Neutrophil (primary cell): ENCODE data around the gene PGLYRP2.

ENCODE experiments used
- H3K27ac ChIP-seq: fragments of 200-600 bp; sonication (generic); 2 replicates; pipeline ENCODE4 v1.5.1; 2016; ENCODE audit warnings: mild to moderate bottlenecking, moderate library complexity
- H3K27me3 ChIP-seq: fragments of 200-600 bp; sonication (generic); 2 replicates; pipeline ENCODE4 v1.6.0; 2016; ENCODE audit warnings: mild to moderate bottlenecking
- H3K36me3 ChIP-seq: fragments of 200-600 bp; sonication (generic); 2 replicates; pipeline ENCODE4 v1.5.1; 2017
- H3K4me1 ChIP-seq, 2 experiments: fragments of 200-600 bp in 1 of 2; sonication (generic) in 1 of 2; 1 replicate in 1 of 2; 2 replicates in 1 of 2; pipeline versions ENCODE4 v1.5.1 to v1.6.1; 2013 to 2016; ENCODE audit warnings: low read depth in 1 of 2, low read length in 1 of 2, mild to moderate bottlenecking in 1 of 2, moderate library complexity in 1 of 2; ENCODE audit not compliant: control insufficient read depth in 1 of 2, insufficient read depth in 1 of 2
- H3K4me3 ChIP-seq, 2 experiments: fragments of 200-600 bp in 1 of 2; sonication (generic) in 1 of 2; 1 replicate in 1 of 2; 2 replicates in 1 of 2; pipeline ENCODE4 v1.5.1; 2013 to 2016; ENCODE audit warnings: low read depth in 1 of 2, low read length in 1 of 2, mild to moderate bottlenecking in 1 of 2, moderate library complexity in 1 of 2
- H3K9me3 ChIP-seq: fragments of 200-600 bp; sonication (generic); 2 replicates; pipeline ENCODE4 v1.5.1; 2016
- TF ChIP-seq, protein P1 (sequence below): fragments of 200-600 bp; sonication (generic); IDR thresholded peaks from 2 replicates; pipeline ENCODE4 v1.5.1; 2016; ENCODE audit warnings: antibody characterized with exemption

Gene PGLYRP2

GRCh38 chr19:15479391-15480345 lies at the start of gene PGLYRP2:
PGLYRP2 (minus strand) TSS chr19:15479501; CDS start chr19:15479371, 130 bp downstream.
- TF ChIP-seq, protein P1, sequence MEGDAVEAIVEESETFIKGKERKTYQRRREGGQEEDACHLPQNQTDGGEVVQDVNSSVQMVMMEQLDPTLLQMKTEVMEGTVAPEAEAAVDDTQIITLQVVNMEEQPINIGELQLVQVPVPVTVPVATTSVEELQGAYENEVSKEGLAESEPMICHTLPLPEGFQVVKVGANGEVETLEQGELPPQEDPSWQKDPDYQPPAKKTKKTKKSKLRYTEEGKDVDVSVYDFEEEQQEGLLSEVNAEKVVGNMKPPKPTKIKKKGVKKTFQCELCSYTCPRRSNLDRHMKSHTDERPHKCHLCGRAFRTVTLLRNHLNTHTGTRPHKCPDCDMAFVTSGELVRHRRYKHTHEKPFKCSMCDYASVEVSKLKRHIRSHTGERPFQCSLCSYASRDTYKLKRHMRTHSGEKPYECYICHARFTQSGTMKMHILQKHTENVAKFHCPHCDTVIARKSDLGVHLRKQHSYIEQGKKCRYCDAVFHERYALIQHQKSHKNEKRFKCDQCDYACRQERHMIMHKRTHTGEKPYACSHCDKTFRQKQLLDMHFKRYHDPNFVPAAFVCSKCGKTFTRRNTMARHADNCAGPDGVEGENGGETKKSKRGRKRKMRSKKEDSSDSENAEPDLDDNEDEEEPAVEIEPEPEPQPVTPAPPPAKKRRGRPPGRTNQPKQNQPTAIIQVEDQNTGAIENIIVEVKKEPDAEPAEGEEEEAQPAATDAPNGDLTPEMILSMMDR, result no peak
- no peaks in the 10 kb centered on the region for H3K36me3 ChIP-seq
- H3K9me3 ChIP-seq, result no peaks in the 10 kb centered on the region
- H3K27ac ChIP-seq, result no peak within 1 kb of the TSS
- H3K4me1 ChIP-seq, result no peaks in the 10 kb centered on the region
- no peak within 1 kb of the TSS for H3K4me3 ChIP-seq
- H3K27me3 ChIP-seq, result no peaks in the 10 kb centered on the region

GRCh38 chr19:15527705-15528104 lies 48.4 kb upstream of the PGLYRP2 start:
- Histone ChIP-seq H3K4me1 (peaks cover 8 to 12% of the 10 kb centered on the region in 2 experiments), H3K4me3 (no peak overlapping the region), H3K27ac (no peak overlapping the region), H3K9me3 (peaks cover 8% of the 10 kb centered on the region), H3K27me3 (peaks cover 26% of the 10 kb centered on the region), H3K36me3 (no peaks in the 10 kb centered on the region)
- TF ChIP-seq, protein P1, result no peak

GRCh38 chr19:15526408-15526807 lies 47.1 kb upstream of the PGLYRP2 start:
- peaks cover 26% of the 10 kb centered on the region for H3K27me3 ChIP-seq
- TF ChIP-seq, protein P1, result no peak
- H3K4me3 ChIP-seq, result no peak overlapping the region
- H3K4me1 ChIP-seq, result no peaks in the 10 kb centered on the region
- no peak overlapping the region for H3K27ac ChIP-seq
- H3K9me3 ChIP-seq, result peaks cover 8% of the 10 kb centered on the region
- H3K36me3 ChIP-seq, result no peaks in the 10 kb centered on the region

GRCh38 chr19:15525291-15525690 lies 46.0 kb upstream of the PGLYRP2 start:
- TF ChIP-seq, protein P1, result no peak
- Histone ChIP-seq H3K27me3 (peaks cover 26% of the 10 kb centered on the region), H3K27ac (no peak overlapping the region), H3K36me3 (no peaks in the 10 kb centered on the region), H3K4me1 (no peaks in the 10 kb centered on the region), H3K9me3 (peaks cover 6% of the 10 kb centered on the region), H3K4me3 (no peak overlapping the region)

GRCh38 chr19:15524781-15525180 lies 45.5 kb upstream of the PGLYRP2 start:
- Histone ChIP-seq H3K27ac (no peak overlapping the region), H3K9me3 (peaks cover under 1% of the 10 kb centered on the region), H3K4me1 (no peaks in the 10 kb centered on the region), H3K4me3 (no peak overlapping the region), H3K27me3 (peaks cover 26% of the 10 kb centered on the region), H3K36me3 (no peaks in the 10 kb centered on the region)
- TF ChIP-seq, protein P1, result no peak
